ENCODE measurements around the gene RAB22A.

GRCh38 chr20:58328836-58329235 lies 19.3 kb downstream of the RAB22A start:
- TF ChIP-seq CTCF (IDR thresholded peaks at IDR 0.05; ENCODE audit: extremely low read depth in 1 of 2, insufficient read depth in 1 of 2, low read depth in 1 of 2, low read length in 2 of 2) (no peak), POLR2AphosphoS5 (IDR thresholded peaks at IDR 0.05; ENCODE audit: insufficient read depth, low read depth, low read length) (no peak), EZH2 (IDR thresholded peaks at IDR 0.05; ENCODE audit: borderline replicate concordance, low read depth, low read length, severe bottlenecking) (no peak), POLR2A (IDR thresholded peaks at IDR 0.05; ENCODE audit: low read depth, low read length) (no peak), MYC (IDR thresholded peaks at IDR 0.05; ENCODE audit: low read depth, low read length) (no peak), FOS (IDR thresholded peaks at IDR 0.05; ENCODE audit: borderline replicate concordance, insufficient read depth, low read length) (no peak), MAX (IDR thresholded peaks at IDR 0.05; ENCODE audit: insufficient read depth, insufficient read length) (no peak)
